Kasumi-1 (cell line): ENCODE measurements around the gene AFAP1L1.

Source experiments
- DNase-seq, 2 experiments: peaks; one replicate each; lab custom pipeline; 2025; lab: John Stamatoyannopoulos, UW

The AFAP1L1 gene

GRCh38 chr5:149284501-149284900 is 12.8 kb downstream of the AFAP1L1 start:
- DNase-seq: no peak

- no peak for DNase-seq
These were observed 13.5 kb downstream of the AFAP1L1 start for GRCh38 chr5:149285153-149285552.

- peak; percentile 22 to 58 for DNase-seq
These were observed 16.8 kb downstream of the AFAP1L1 start for GRCh38 chr5:149288436-149288835.

GRCh38 chr5:149289301-149289700 is 17.6 kb downstream of the AFAP1L1 start:
- DNase-seq: no peak

- DNase-seq: no peak
These were observed 23.5 kb downstream of the AFAP1L1 start for GRCh38 chr5:149294872-149295829.

- no peak for DNase-seq
These were observed 25.8 kb downstream of the AFAP1L1 start for GRCh38 chr5:149297340-149298025.

GRCh38 chr5:149298163-149298562 is 26.5 kb downstream of the AFAP1L1 start:
- DNase-seq: no peak

- DNase-seq: no peak
These were observed 27.3 kb downstream of the AFAP1L1 start for GRCh38 chr5:149298842-149299404.

- no peak for DNase-seq
These were observed 27.9 kb downstream of the AFAP1L1 start for GRCh38 chr5:149299451-149300054.

GRCh38 chr5:149300441-149300840 is 28.8 kb downstream of the AFAP1L1 start:
- no peak for DNase-seq

- DNase-seq: no peak
These were observed 29.5 kb downstream of the AFAP1L1 start for GRCh38 chr5:149301049-149301743.

- no peak for DNase-seq
These were observed 30.2 kb downstream of the AFAP1L1 start for GRCh38 chr5:149301744-149302380.

GRCh38 chr5:149302641-149303040 is 31.0 kb downstream of the AFAP1L1 start:
- peak; percentile 26 to 44 for DNase-seq

- DNase-seq: no peak
These were observed 31.6 kb downstream of the AFAP1L1 start for GRCh38 chr5:149303210-149303609.

GRCh38 chr5:149304195-149305078 is 32.8 kb downstream of the AFAP1L1 start:
- no peak for DNase-seq

GRCh38 chr5:149309354-149309753 is 37.7 kb downstream of the AFAP1L1 start:
- DNase-seq: no peak

GRCh38 chr5:149310488-149310887 is 38.8 kb downstream of the AFAP1L1 start:
- no peak for DNase-seq

GRCh38 chr5:149310947-149311658 is 39.4 kb downstream of the AFAP1L1 start:
- DNase-seq: peak; percentile 53 to 66

- DNase-seq: no peak
These were observed 41.6 kb downstream of the AFAP1L1 start for GRCh38 chr5:149313151-149313841.
